CD4-positive, alpha-beta T cell treated with Interleukin-17A for 4 hours (primary cell): ENCODE data around the gene JSRP1.

Experiments
- DNase-seq: peaks from one replicate; pipeline ENCODE4 v3.0.0-alpha.2; 2020; ENCODE audit warnings: mixed read lengths

The JSRP1 gene

GRCh38 chr19:2246014-2246620, 10.1 kb downstream of the JSRP1 start:
- no peak for DNase-seq

GRCh38 chr19:2245273-2245672, 10.9 kb downstream of the JSRP1 start:
- no peak for DNase-seq

GRCh38 chr19:2244486-2244885, 11.7 kb downstream of the JSRP1 start:
- DNase-seq = no peak

GRCh38 chr19:2244125-2244411, 12.1 kb downstream of the JSRP1 start:
- DNase-seq = no peak

- no peak for DNase-seq
Observed at GRCh38 chr19:2243274-2244124, 12.7 kb downstream of the JSRP1 start.

GRCh38 chr19:2242816-2243215, 13.4 kb downstream of the JSRP1 start:
- DNase-seq = no peak

GRCh38 chr19:2242092-2242537, 14.1 kb downstream of the JSRP1 start:
- DNase-seq = no peak

- DNase-seq = no peak
Observed at GRCh38 chr19:2240881-2241760, 15.1 kb downstream of the JSRP1 start.

- peak; percentile 61 for DNase-seq
Observed at GRCh38 chr19:2239771-2240770, 16.1 kb downstream of the JSRP1 start.

- no peak for DNase-seq
Observed at GRCh38 chr19:2239173-2239572, 17.0 kb downstream of the JSRP1 start.

- no peak for DNase-seq
Observed at GRCh38 chr19:2237869-2238153, 18.4 kb downstream of the JSRP1 start.

GRCh38 chr19:2237051-2237868, 19.0 kb downstream of the JSRP1 start:
- DNase-seq = no peak

GRCh38 chr19:2236314-2237050, 19.7 kb downstream of the JSRP1 start, which contains the start of the genes PLEKHJ1 and SF3A2:
PLEKHJ1 (minus strand) TSS chr19:2236329; CDS start chr19:2236248, 81 bp downstream.
SF3A2 (plus strand) TSS chr19:2236824; CDS start chr19:2243419, 6,595 bp downstream.
- DNase-seq = peak; percentile 99

GRCh38 chr19:2236064-2236313, 20.2 kb downstream of the JSRP1 start:
- DNase-seq = no peak

- DNase-seq = no peak
Observed at GRCh38 chr19:2235381-2236063, 20.7 kb downstream of the JSRP1 start.

- DNase-seq = no peak
Observed at GRCh38 chr19:2234996-2235380, 21.2 kb downstream of the JSRP1 start.

- DNase-seq = no peak
Observed at GRCh38 chr19:2233601-2234280, 22.5 kb downstream of the JSRP1 start.

- no peak for DNase-seq
Observed at GRCh38 chr19:2232286-2233151, 23.7 kb downstream of the JSRP1 start.
